ENCODE measurements around the gene IFI44L. TPM values are rescaled to one million over a fixed set of nuclear protein-coding genes. Genes with fewer than 3 reads are reported as not detected.
A peak's percentile ranks its signal among the peaks of the same experiment; 100 is the strongest.

Gene IFI44L
- total and polyA plus RNA-seq, 5 donors, result 4.7 to 28.9 (median 8.9) TPM

DNA sequence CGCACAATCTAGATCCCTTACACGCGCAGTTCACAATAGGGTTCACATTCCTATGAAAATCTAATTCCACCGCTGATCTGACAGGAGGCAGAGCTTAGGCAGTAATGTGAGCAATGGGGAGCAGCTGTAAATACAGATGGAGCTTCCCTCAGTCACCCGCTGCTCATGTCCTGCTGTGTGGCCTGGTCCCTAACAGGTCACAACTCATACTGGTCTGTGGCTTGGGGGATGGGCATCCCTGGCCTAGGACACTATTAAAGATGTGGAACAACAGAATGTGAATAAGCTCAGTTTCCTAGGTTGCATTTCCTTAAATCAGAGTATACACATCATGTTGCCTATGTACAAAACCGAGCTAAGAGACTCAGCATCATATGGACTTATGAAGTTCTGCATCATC is 45.6 kb downstream of the IFI44L start:
- Histone ChIP-seq H3K27ac (ENCODE audit: low read length) (no peak overlapping the region), H3K9me3 (ENCODE audit: control insufficient read depth, low read length) (no peaks in the 10 kb centered on the region), H3K27me3 (ENCODE audit: control insufficient read depth, insufficient read depth) (no peaks in the 10 kb centered on the region), H3K4me1 (ENCODE audit: control insufficient read depth, insufficient read depth, low read length) (no peaks in the 10 kb centered on the region), H3K4me3 (ENCODE audit: low read length) (no peak overlapping the region)
- intact Hi-C loops (cut with DNase I), result no loop called here
- DNase-seq (peak in 1 of 3 donors; percentile 33), ATAC-seq (peak in 1 of 2 donors; percentile 29)
- WGBS, result 90% methylated on average over 6 of the region's 6 CpGs

DNA sequence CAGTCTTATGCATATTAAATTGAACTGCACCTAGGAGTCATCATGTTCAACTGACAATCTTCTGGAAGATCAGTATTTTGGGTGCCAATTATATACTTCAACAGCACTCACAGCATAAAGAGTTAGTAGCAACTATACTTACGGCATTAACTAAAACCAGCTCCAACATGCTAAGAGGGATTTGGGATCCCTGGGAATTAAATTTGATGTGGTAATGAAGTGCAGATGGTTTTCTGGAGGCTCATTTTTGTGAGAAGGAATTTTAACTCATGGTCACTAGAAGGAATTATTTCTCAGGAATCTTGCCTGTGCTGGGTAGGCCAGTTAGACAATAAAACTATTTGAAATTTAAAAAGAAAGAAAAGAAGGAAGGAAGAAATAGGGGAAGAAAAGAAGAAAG is 47.7 kb downstream of the IFI44L start:
- WGBS, result 94% methylated on average over 1 of the region's 1 CpG
- no peaks in the 10 kb centered on the region for H3K4me1 ChIP-seq (ENCODE audit: control insufficient read depth, insufficient read depth, low read length)
- no peak overlapping the region for H3K4me3 ChIP-seq (ENCODE audit: low read length)
- no peak overlapping the region for H3K27ac ChIP-seq (ENCODE audit: low read length)
- DNase-seq (no peak), ATAC-seq (no peak)
- intact Hi-C loops (cut with DNase I), result no loop called here
- H3K9me3 ChIP-seq (ENCODE audit: control insufficient read depth, low read length), result no peaks in the 10 kb centered on the region
- no peaks in the 10 kb centered on the region for H3K27me3 ChIP-seq (ENCODE audit: control insufficient read depth, insufficient read depth)

DNA sequence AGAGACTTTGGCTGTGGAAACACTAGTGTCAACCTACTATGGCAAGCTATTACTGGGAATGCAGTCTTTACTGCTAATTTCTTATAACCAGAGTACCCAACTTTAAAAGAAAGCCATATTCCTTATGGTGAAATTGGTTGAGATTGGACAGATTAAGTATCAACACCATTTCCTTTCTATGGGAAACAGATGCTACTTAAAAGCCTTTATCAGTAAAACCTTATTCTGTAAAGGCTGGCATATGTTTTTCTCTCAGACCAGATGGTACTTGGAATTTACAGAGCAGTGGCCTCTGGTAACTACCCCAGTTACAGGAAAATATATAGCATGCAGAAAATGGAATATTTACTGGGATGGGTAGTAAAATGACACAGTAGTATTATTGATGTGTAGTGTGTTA is 48.2 kb downstream of the IFI44L start:
- Histone ChIP-seq H3K4me1 (ENCODE audit: control insufficient read depth, insufficient read depth, low read length) (no peaks in the 10 kb centered on the region), H3K4me3 (ENCODE audit: low read length) (no peak overlapping the region), H3K27me3 (ENCODE audit: control insufficient read depth, insufficient read depth) (no peaks in the 10 kb centered on the region), H3K9me3 (ENCODE audit: control insufficient read depth, low read length) (no peaks in the 10 kb centered on the region), H3K27ac (ENCODE audit: low read length) (no peak overlapping the region)
- no peak for DNase-seq
- intact Hi-C loops (cut with DNase I), result no loop called here
- ATAC-seq, result no peak

DNA sequence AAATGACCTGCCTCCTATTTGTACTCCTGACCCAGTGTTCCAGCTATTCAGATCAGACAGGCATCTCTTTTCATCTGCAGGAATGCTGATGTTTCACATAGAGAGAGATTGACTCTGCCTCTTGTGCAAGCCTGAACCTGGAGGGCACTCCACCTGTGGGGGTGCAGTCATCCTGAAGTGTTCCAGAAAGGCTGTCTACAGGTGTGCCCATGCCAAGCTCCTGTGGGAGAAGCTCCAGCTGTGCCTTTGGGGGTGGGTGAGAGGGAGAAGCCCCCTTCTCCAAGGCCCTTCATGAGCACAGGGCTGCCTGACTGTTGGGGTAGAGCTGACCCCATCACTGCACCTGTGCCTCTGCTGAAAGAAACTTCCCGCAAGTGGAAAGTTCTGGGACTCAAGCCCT is 52.2 kb downstream of the IFI44L start:
- peak; percentile 11 to 22 for ATAC-seq
- intact Hi-C loops (cut with DNase I), result loop anchor here (10.0 kb wide), 2 partner anchors 58 to 528 kb away; no protein-coding TSS in a partner anchor
- WGBS, result 47% methylated on average over 1 of the region's 1 CpG
- Histone ChIP-seq H3K4me1 (ENCODE audit: control insufficient read depth, insufficient read depth, low read length) (no peaks in the 10 kb centered on the region), H3K27ac (ENCODE audit: low read length) (no peak overlapping the region), H3K27me3 (ENCODE audit: control insufficient read depth, insufficient read depth) (no peaks in the 10 kb centered on the region), H3K9me3 (ENCODE audit: control insufficient read depth, low read length) (no peaks in the 10 kb centered on the region), H3K4me3 (ENCODE audit: low read length) (no peak overlapping the region)
- no peak for DNase-seq

DNA sequence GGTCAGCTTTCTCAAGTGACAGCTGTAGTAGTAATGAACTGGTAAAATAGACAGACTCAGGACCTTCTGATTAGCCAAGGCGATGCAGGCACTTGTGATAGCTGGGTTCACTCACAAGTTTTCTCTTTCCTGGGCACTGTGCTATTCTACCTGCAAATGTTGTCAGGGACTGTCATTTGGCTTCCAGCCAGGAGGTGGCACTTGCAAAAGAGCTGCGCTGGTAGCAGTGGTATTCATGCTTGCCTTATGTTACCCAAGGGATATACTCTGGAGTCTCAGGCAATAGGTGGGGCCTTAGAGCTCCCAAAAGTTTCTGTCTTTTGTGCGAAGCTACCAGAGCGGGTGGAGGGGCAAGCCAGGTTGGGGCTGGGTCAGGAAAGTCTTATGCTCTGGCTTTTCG is 52.9 kb downstream of the IFI44L start:
- Histone ChIP-seq H3K9me3 (ENCODE audit: control insufficient read depth, low read length) (no peaks in the 10 kb centered on the region), H3K27ac (ENCODE audit: low read length) (no peak overlapping the region), H3K27me3 (ENCODE audit: control insufficient read depth, insufficient read depth) (no peaks in the 10 kb centered on the region), H3K4me1 (ENCODE audit: control insufficient read depth, insufficient read depth, low read length) (no peaks in the 10 kb centered on the region), H3K4me3 (ENCODE audit: low read length) (no peak overlapping the region)
- DNase-seq (no peak), ATAC-seq (no peak)
- WGBS, result 85% methylated on average over 5 of the region's 5 CpGs
- intact Hi-C loops (cut with DNase I), result loop anchor here (10.0 kb wide), 2 partner anchors 58 to 528 kb away; no protein-coding TSS in a partner anchor

DNA sequence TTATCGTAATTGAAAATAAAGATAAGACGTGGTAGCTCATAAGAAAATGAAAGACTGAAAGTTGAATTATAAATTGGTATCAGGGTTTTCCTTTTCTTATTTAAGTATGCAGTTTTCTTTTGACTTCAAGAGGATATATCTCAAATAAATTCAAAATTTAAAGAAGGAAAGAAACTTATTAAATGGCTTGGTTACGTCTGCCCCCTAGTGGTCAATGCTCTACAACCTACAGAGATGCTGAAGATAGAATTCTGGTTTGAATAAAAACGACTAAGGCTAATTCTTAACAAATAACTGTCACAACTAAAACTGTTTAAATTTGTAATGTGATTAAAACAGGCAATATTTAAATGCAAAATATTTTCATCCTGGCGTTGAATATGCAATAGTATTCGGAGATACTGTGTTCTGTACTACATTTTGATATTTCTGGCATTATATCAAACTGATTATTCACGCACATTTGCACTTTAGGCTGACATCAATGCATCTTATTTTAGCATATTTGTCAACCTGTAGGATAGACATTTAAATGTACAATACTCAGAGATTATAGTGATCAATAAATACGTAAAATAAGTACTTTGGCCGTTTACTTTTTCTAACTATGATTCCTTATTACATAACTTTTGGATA is 56.2 kb downstream of the IFI44L start:
- Histone ChIP-seq H3K27ac (ENCODE audit: low read length) (no peak overlapping the region), H3K4me3 (ENCODE audit: low read length) (no peak overlapping the region), H3K9me3 (ENCODE audit: control insufficient read depth, low read length) (no peaks in the 10 kb centered on the region), H3K27me3 (ENCODE audit: control insufficient read depth, insufficient read depth) (no peaks in the 10 kb centered on the region), H3K4me1 (ENCODE audit: control insufficient read depth, insufficient read depth, low read length) (no peaks in the 10 kb centered on the region)
- 33% methylated on average over 9 of the region's 9 CpGs for WGBS
- peak in 1 of 3 donors; percentile 25 for DNase-seq
- intact Hi-C loops (cut with DNase I), result loop anchor here (2.0 to 10.0 kb wide), 4 partner anchors 58 to 532 kb away; no protein-coding TSS in a partner anchor
- ATAC-seq, result peak in 1 of 2 donors; percentile 60

DNA sequence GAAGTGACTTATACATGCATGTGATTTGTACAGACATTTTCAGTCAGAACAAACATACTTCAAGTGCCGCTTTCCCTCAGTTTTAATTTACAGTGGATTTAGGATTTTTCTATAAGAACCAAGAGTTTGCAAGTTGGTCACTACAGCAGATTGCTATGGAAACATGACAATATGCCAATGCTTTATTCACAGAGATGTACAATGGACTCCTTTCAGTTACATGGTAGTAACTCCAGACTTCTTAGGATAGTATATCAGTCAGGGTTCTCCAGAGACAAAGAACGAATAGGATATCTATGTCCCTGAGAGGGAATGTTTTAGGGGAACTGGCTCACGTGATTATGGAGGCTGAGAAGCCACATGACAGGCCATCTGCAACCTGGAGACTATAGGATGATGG is 56.7 kb downstream of the IFI44L start:
- DNase-seq (no peak), ATAC-seq (no peak)
- Histone ChIP-seq H3K27ac (ENCODE audit: low read length) (no peak overlapping the region), H3K27me3 (ENCODE audit: control insufficient read depth, insufficient read depth) (no peaks in the 10 kb centered on the region), H3K4me3 (ENCODE audit: low read length) (no peak overlapping the region), H3K9me3 (ENCODE audit: control insufficient read depth, low read length) (no peaks in the 10 kb centered on the region), H3K4me1 (ENCODE audit: control insufficient read depth, insufficient read depth, low read length) (no peaks in the 10 kb centered on the region)
- intact Hi-C loops (cut with DNase I), result loop anchor here (2.0 to 10.0 kb wide), 4 partner anchors 58 to 532 kb away; no protein-coding TSS in a partner anchor
- WGBS, result 42% methylated on average over 3 of the region's 3 CpGs

DNA sequence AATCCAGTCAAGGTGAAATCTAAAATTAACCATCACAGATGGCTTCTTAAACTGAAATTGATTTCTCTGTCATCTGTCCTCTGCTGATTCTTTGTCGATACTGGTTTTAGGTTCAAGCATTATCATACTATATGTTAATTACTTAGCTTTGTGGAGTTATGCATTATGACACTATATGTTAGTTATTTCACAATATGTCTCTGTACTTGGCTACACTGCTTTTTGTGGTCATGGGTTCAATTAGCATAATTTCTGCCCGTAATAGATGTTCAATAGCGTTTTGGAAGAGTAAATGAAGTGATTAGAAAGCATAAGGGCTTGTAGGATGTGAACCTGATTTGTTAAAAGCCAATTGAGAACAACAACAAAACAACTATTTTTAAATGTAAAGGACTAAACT is 57.5 kb downstream of the IFI44L start:
- no peak overlapping the region for H3K4me3 ChIP-seq (ENCODE audit: low read length)
- no peaks in the 10 kb centered on the region for H3K9me3 ChIP-seq (ENCODE audit: control insufficient read depth, low read length)
- ATAC-seq, result no peak
- no peaks in the 10 kb centered on the region for H3K4me1 ChIP-seq (ENCODE audit: control insufficient read depth, insufficient read depth, low read length)
- no peak for DNase-seq
- H3K27me3 ChIP-seq (ENCODE audit: control insufficient read depth, insufficient read depth), result no peaks in the 10 kb centered on the region
- 94% methylated on average over 3 of the region's 3 CpGs for WGBS
- intact Hi-C loops (cut with DNase I), result loop anchor here (2.0 to 10.0 kb wide), 4 partner anchors 59 to 533 kb away; no protein-coding TSS in a partner anchor
- H3K27ac ChIP-seq (ENCODE audit: low read length), result no peak overlapping the region

DNA sequence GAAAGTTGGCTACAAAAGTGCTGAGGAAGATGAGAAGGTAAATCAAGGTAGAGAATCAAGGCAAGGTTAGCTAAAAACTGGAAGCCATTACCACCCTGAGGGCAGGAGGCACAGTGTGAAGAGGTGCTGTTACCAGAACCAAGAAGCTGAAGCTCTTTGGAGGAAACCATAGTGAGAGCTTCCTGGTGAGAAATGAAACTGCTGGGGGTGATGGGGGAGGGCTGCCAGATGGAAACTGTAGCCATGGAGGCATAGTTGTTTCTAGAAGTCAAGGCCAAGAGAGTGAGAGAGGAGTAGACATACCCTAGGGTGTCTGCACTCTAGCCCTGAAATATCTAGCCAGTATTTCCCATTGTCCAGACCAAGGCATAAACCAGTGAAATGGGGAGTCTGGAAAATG is 58.1 kb downstream of the IFI44L start:
- DNase-seq (no peak), ATAC-seq (no peak)
- Histone ChIP-seq H3K9me3 (ENCODE audit: control insufficient read depth, low read length) (no peaks in the 10 kb centered on the region), H3K4me1 (ENCODE audit: control insufficient read depth, insufficient read depth, low read length) (no peaks in the 10 kb centered on the region), H3K4me3 (ENCODE audit: low read length) (no peak overlapping the region), H3K27ac (ENCODE audit: low read length) (no peak overlapping the region), H3K27me3 (ENCODE audit: control insufficient read depth, insufficient read depth) (no peaks in the 10 kb centered on the region)
- intact Hi-C loops (cut with DNase I), result loop anchor here (5.0 to 10.0 kb wide), 3 partner anchors 64 to 534 kb away; no protein-coding TSS in a partner anchor

DNA sequence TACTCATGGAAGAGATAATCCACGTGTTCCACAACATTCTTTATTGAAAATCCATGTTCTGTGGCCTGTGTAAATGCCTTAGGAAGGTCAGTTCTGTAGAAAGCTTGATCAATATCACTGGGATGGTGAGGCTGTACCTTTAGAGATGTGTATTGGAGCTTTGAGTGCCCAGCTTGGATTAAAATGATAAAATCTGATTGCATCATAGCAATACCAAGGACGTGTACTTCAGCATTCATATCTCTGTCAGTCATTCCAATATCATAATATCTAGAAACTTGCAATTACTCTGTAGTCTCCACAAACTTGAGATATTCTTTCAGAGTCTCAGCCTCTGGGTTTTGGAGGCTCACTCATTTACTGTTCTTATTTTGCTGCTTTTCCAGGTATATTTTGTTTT is 61.0 kb downstream of the IFI44L start:
- Histone ChIP-seq H3K9me3 (ENCODE audit: control insufficient read depth, low read length) (no peaks in the 10 kb centered on the region), H3K27ac (ENCODE audit: low read length) (no peak overlapping the region), H3K4me3 (ENCODE audit: low read length) (no peak overlapping the region), H3K27me3 (ENCODE audit: control insufficient read depth, insufficient read depth) (no peaks in the 10 kb centered on the region), H3K4me1 (ENCODE audit: control insufficient read depth, insufficient read depth, low read length) (no peaks in the 10 kb centered on the region)
- WGBS, result 65% methylated on average over 2 of the region's 2 CpGs
- DNase-seq, result no peak
- intact Hi-C loops (cut with DNase I), result no loop called here
- ATAC-seq, result no peak

DNA sequence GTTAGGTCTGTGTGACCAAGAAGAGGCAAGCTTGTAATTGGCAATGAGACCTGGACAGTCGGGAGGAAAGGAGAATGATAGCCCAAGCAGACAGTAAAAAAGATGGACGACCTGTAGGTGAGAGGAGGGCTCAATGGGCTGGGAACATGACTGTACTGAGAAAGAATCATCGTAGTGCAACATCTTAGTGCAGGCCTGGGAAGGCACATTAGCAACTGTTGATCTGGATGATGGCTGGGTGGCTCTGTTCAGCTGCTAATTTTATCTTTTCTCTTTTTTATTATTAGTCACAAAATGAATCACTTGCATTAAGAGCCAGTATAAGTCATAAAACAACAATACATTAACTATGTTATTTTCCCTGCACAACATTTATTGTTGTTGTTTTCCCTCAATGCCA is 62.2 kb downstream of the IFI44L start:
- Histone ChIP-seq H3K27ac (ENCODE audit: low read length) (no peak overlapping the region), H3K4me3 (ENCODE audit: low read length) (no peak overlapping the region), H3K27me3 (ENCODE audit: control insufficient read depth, insufficient read depth) (peaks cover 3% of the 10 kb centered on the region), H3K4me1 (ENCODE audit: control insufficient read depth, insufficient read depth, low read length) (no peaks in the 10 kb centered on the region), H3K9me3 (ENCODE audit: control insufficient read depth, low read length) (no peaks in the 10 kb centered on the region)
- intact Hi-C loops (cut with DNase I), result no loop called here
- DNase-seq, result no peak
- WGBS, result 54% methylated on average over 3 of the region's 3 CpGs
- ATAC-seq, result no peak

DNA sequence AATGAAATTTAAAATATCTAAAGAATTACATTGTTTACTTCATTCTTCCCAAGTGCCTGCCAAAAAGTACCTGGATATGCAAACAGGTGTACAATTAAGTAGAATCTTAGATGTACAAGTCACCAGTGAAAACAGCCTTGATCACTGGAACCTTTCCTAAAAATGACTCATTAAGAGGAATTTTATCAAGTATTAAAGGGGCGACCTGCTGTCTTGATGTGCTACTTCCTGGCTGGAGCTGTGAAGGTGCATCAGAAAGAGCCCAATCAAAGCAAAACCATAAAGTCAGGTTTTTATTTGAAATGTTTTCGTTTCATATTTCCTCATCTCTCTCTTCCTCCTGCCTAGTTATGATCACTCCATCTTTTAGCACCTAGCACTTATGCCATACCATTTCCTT is 62.8 kb downstream of the IFI44L start:
- H3K4me3 ChIP-seq (ENCODE audit: low read length), result no peak overlapping the region
- WGBS, result 54% methylated on average over 2 of the region's 2 CpGs
- no peaks in the 10 kb centered on the region for H3K4me1 ChIP-seq (ENCODE audit: control insufficient read depth, insufficient read depth, low read length)
- DNase-seq, result no peak
- no peaks in the 10 kb centered on the region for H3K9me3 ChIP-seq (ENCODE audit: control insufficient read depth, low read length)
- no peak overlapping the region for H3K27ac ChIP-seq (ENCODE audit: low read length)
- H3K27me3 ChIP-seq (ENCODE audit: control insufficient read depth, insufficient read depth), result peaks cover 3% of the 10 kb centered on the region
- intact Hi-C loops (cut with DNase I), result no loop called here
- no peak for ATAC-seq

Measured in right cardiac atrium (tissue), 5 donors.